ENCODE results near the gene MBD3. TPM values are rescaled to one million over a fixed set of nuclear protein-coding genes. Genes with fewer than 3 reads are reported as not detected.

MBD3 gene
- total RNA-seq, 1 donor from 2014 or later, result 34.2 TPM

GRCh38 chr19:1527650-1528309 lies 64.9 kb downstream of the MBD3 start:
- H3K27ac Mint-ChIP-seq, result no peak overlapping the region
- H3K4me3 Mint-ChIP-seq, result peak overlapping the region; percentile 46
- H3K9ac ChIP-seq, result no peak overlapping the region
- peaks cover 11% of the 10 kb centered on the region for H3F3A ChIP-seq (ENCODE audit: low read depth)
- no peak overlapping the region for H3K4me2 ChIP-seq
- TF ChIP-seq, protein P1, sequence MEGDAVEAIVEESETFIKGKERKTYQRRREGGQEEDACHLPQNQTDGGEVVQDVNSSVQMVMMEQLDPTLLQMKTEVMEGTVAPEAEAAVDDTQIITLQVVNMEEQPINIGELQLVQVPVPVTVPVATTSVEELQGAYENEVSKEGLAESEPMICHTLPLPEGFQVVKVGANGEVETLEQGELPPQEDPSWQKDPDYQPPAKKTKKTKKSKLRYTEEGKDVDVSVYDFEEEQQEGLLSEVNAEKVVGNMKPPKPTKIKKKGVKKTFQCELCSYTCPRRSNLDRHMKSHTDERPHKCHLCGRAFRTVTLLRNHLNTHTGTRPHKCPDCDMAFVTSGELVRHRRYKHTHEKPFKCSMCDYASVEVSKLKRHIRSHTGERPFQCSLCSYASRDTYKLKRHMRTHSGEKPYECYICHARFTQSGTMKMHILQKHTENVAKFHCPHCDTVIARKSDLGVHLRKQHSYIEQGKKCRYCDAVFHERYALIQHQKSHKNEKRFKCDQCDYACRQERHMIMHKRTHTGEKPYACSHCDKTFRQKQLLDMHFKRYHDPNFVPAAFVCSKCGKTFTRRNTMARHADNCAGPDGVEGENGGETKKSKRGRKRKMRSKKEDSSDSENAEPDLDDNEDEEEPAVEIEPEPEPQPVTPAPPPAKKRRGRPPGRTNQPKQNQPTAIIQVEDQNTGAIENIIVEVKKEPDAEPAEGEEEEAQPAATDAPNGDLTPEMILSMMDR (IDR thresholded peaks at IDR 0.05), result no peak
- TF ChIP-seq EZH2 (IDR thresholded peaks at IDR 0.05) (no peak), EZH2phosphoT487 (IDR thresholded peaks at IDR 0.05) (no peak)
- H3K9me3 Mint-ChIP-seq, result peaks cover 6% of the 10 kb centered on the region
- no peaks in the 10 kb centered on the region for H3K4me1 ChIP-seq
- H3K27me3 Mint-ChIP-seq (ENCODE audit: insufficient read depth, low read depth), result peaks cover 29% of the 10 kb centered on the region
- DNase-seq (ENCODE audit: low spot score), result no peak
- peaks cover 51% of the 10 kb centered on the region for H3K27me3 ChIP-seq
- H2AFZ ChIP-seq (replicated peaks), result no peak overlapping the region
- H3K27ac ChIP-seq, result no peak overlapping the region
- H3K9me3 ChIP-seq (ENCODE audit: low read depth), result no peaks in the 10 kb centered on the region
- peaks cover 10% of the 10 kb centered on the region for H4K20me1 ChIP-seq (ENCODE audit: low read depth)
- H3K36me3 ChIP-seq, result no peaks in the 10 kb centered on the region
- H3K4me3 ChIP-seq, result no peak overlapping the region
- no peaks in the 10 kb centered on the region for H3K79me2 ChIP-seq (ENCODE audit: low read depth)
- peaks cover 5% of the 10 kb centered on the region for H3K36me3 Mint-ChIP-seq
- peaks cover 7% of the 10 kb centered on the region for H3K4me1 Mint-ChIP-seq

GRCh38 chr19:1526979-1527649 lies 65.6 kb downstream of the MBD3 start:
- Mint-ChIP-seq H3K4me3 (peak overlapping the region; percentile 64), H3K9me3 (peaks cover 6% of the 10 kb centered on the region), H3K4me1 (peaks cover 7% of the 10 kb centered on the region), H3K27me3 (ENCODE audit: insufficient read depth, low read depth) (peaks cover 31% of the 10 kb centered on the region), H3K36me3 (peaks cover 5% of the 10 kb centered on the region), H3K27ac (no peak overlapping the region)
- no peaks in the 10 kb centered on the region for H3K79me2 ChIP-seq (ENCODE audit: low read depth)
- no peak overlapping the region for H3K27ac ChIP-seq
- no peaks in the 10 kb centered on the region for H3K36me3 ChIP-seq
- H3K9me3 ChIP-seq (ENCODE audit: low read depth), result no peaks in the 10 kb centered on the region
- H3K4me2 ChIP-seq, result no peak overlapping the region
- DNase-seq (ENCODE audit: low spot score), result no peak
- H4K20me1 ChIP-seq (ENCODE audit: low read depth), result peaks cover 13% of the 10 kb centered on the region
- H2AFZ ChIP-seq (replicated peaks), result no peak overlapping the region
- H3K4me3 ChIP-seq, result no peak overlapping the region
- no peaks in the 10 kb centered on the region for H3K4me1 ChIP-seq
- peaks cover 58% of the 10 kb centered on the region for H3K27me3 ChIP-seq
- no peak overlapping the region for H3K9ac ChIP-seq
- H3F3A ChIP-seq (ENCODE audit: low read depth), result peaks cover 18% of the 10 kb centered on the region
- TF ChIP-seq, protein P1 (IDR thresholded peaks at IDR 0.05), result no peak
- no peak for TF ChIP-seq EZH2phosphoT487 (IDR thresholded peaks at IDR 0.05)
- TF ChIP-seq EZH2 (IDR thresholded peaks at IDR 0.05), result no peak

GRCh38 chr19:1526066-1526778 lies 66.4 kb downstream of the MBD3 start:
- TF ChIP-seq EZH2 (IDR thresholded peaks at IDR 0.05), result no peak
- TF ChIP-seq EZH2phosphoT487 (IDR thresholded peaks at IDR 0.05), result no peak
- TF ChIP-seq, protein P1 (IDR thresholded peaks at IDR 0.05), result no peak
- Histone ChIP-seq H3K9me3 (ENCODE audit: low read depth) (no peaks in the 10 kb centered on the region), H4K20me1 (ENCODE audit: low read depth) (peaks cover 13% of the 10 kb centered on the region), H3K36me3 (no peaks in the 10 kb centered on the region), H3K4me3 (no peak overlapping the region), H3K27ac (no peak overlapping the region), H3K4me2 (no peak overlapping the region), H3K4me1 (no peaks in the 10 kb centered on the region), H3K79me2 (ENCODE audit: low read depth) (no peaks in the 10 kb centered on the region), H3K27me3 (peaks cover 67% of the 10 kb centered on the region), H2AFZ (replicated peaks) (no peak overlapping the region), H3F3A (ENCODE audit: low read depth) (peaks cover 21% of the 10 kb centered on the region), H3K9ac (no peak overlapping the region)
- DNase-seq (ENCODE audit: low spot score), result no peak
- Mint-ChIP-seq H3K9me3 (peaks cover 6% of the 10 kb centered on the region), H3K4me1 (peaks cover 9% of the 10 kb centered on the region), H3K4me3 (peak overlapping the region; percentile 62), H3K36me3 (peaks cover 5% of the 10 kb centered on the region), H3K27me3 (ENCODE audit: insufficient read depth, low read depth) (peaks cover 29% of the 10 kb centered on the region), H3K27ac (no peak overlapping the region)
